Stimulated activated CD4-positive, alpha-beta T cell treated with anti-CD3 and anti-CD28 coated beads, Interleukin-1b, Interleukin-23, amount 100 ng/mL, for 48 hours (primary cell): Measurements from ENCODE around the gene PTGIS.

Experiments used
- DNase-seq: peaks from one replicate; pipeline ENCODE4 v3.0.0-alpha.2; 2020

Gene PTGIS

DNA sequence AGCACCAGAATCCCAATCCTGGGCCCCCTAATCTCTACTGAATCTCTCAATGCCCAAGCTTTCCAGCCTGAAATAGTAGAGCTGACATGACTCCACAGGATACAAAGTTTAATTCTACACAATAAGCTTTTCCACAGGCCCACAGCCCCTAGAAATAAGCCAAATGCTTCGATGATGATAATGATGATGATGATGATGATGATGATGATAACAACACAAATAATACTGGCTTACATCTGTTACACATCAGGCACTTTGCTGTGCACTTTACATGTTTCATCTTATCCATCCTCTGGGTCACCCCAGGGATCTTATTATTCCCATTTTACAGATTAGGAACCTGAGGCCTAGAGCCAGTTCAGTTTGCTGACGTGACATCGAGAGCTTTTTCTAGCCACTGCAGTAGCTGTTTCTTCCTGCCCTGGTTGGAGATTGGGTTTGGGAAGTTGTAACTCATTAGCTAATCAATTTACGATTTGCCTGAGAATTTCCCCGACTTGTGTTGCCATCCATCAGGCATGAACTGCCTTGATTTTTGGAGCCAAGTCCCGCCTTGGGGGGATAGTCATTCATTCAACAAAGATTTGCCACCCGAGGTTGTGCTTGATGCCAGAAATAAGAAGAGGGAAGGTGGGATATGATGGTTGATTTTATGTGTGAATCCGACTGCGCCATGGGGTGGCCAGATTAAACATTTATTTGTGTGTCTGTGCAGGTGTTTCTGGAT is 105.9 kb downstream of the PTGIS start:
- no peak for DNase-seq

DNA sequence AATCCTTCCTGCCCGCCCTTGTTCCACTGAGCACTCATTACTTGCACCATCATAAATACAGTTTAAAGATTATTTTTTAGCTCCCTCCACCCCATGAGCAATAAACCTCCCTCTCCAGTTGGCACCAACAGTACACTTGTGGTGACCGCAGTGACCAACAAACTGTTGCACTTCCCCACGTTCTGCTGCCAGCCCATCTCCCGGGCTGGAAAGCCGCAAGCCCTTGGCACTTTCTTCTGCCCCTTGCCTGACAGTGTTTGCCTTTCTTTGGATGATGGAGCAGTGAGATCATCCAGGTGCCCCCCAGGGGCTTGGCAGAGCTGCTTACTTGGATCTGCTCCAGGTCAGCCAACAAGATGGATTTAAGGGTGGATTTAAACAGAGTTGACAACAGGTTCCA is 107.0 kb downstream of the PTGIS start:
- no peak for DNase-seq

DNA sequence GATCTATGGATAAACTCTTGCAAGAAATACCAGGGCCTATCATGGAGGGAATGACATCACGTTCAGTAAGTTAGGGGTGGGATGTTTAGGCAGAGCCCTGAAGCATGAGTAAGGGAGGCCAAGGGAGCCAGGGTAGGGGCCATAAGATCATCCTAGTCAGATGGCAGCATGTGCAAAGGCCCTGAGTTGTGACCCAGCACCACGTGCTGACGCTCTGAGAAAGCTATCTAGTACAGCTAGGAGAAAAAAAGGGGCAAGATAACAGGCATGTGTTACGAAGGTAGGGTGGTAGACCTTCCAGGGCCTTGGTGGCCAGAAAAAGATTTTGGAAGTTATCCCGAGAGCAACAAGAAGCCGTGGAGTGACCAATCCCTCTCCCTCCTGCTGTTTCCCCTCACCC is 107.8 kb downstream of the PTGIS start:
- no peak for DNase-seq

DNA sequence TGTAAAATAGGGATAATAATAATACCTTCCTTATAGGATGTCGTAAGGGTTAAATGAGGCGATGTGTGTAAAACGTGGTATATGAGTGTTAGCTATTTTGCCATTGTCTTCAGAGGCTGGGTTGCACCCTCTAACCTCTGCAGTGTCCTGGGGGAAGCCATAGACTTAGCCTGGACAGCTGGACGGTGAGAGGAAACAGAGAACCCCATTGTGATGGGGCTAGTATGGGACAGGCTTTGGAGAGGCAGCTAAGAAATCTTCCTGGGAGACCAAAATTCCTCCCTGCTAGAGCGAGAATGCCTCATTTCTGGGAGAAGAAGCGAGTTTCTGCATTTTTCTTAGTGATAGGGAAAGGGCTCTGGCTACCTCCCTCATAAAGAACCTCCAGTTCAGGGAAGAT is 108.3 kb downstream of the PTGIS start:
- DNase-seq, result no peak

DNA sequence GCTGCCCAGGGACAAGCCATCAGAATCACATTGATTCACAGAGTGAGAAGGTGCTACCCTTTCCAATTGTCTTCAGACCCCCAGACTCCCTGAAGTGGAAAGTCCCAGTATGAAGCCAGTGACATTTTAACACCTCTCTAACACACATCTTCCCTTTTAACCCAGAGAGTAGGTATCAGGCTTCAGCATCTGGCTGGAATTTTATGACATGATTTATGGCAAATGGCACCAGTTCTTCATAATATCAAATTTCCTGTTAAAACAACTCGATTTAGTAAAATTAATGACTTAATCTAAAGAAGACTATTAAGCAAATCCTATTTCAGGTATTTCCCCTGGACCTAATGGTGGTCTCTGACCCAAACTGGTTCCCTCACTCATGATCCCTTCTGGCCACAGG is 110.5 kb downstream of the PTGIS start:
- DNase-seq, result no peak

DNA sequence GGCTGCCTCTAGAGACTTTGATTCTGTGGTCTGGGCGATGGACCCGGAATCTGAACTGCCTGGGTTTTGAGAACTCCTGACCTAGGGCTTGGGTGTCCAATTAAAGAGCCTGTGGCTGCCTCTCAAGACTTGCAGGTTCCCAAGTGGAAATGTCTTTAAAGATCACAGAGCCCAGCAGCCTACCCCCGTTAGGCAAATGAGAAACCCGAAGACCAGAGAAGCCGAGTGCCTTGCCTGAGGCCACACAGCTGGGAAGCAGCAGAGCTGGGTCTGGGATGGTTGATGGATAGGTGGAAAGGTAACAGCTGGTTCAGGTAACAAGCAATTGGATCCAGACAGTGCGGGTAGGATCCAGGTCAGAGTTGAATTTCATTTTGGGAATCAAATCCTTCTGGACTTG is 111.3 kb downstream of the PTGIS start:
- no peak for DNase-seq

DNA sequence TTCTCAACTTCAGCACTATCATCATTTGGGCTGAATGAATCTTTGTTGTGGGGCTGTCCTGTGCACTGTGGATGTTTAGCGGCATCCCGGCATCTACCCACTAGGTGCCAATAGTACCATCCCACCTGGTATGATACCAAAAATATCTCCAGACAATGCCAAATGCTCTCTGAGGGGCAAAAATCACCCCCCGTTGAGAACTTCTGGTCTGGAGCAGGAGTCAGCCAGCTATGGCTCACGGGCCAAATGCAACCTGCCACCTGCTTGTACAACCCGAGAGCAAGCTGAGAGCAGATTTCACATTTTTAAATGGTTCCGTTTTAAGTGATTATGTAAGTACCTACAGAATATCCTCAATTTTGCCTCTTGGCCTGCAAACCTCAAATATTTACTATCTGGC is 112.2 kb downstream of the PTGIS start:
- no peak for DNase-seq
